LHCN-M2 (cell line): Measurements from ENCODE around the gene ATXN7L2. TPM values are rescaled to one million over a fixed set of nuclear protein-coding genes. Genes with fewer than 3 reads are reported as not detected.
"Not testable (repeated sequence)": the region's sequence is repeated elsewhere in the genome, so short reads cannot be mapped to it uniquely, and the experiment has no call there.

ENCODE experiments used
- DNase-seq: peaks from one replicate; pipeline ENCODE4 v3.0.0-alpha.2; 2012; ENCODE audit warnings: low read depth
- polyA plus RNA-seq: library from polyadenylated mRNA; unstranded; fragments of >200 nt; gene quantifications from one replicate; pipeline ENCODE4 v1.2.1, GENCODE V29; 2012; ENCODE audit warnings: missing spikeins
- total RNA-seq: library from RNA; depleted of rRNA; stranded (reverse); fragments of >200 nt; gene quantifications from 2 replicates; pipeline ENCODE4 v1.2.3, GENCODE V29; 2014; rRNA removed

The ATXN7L2 gene, protein sequence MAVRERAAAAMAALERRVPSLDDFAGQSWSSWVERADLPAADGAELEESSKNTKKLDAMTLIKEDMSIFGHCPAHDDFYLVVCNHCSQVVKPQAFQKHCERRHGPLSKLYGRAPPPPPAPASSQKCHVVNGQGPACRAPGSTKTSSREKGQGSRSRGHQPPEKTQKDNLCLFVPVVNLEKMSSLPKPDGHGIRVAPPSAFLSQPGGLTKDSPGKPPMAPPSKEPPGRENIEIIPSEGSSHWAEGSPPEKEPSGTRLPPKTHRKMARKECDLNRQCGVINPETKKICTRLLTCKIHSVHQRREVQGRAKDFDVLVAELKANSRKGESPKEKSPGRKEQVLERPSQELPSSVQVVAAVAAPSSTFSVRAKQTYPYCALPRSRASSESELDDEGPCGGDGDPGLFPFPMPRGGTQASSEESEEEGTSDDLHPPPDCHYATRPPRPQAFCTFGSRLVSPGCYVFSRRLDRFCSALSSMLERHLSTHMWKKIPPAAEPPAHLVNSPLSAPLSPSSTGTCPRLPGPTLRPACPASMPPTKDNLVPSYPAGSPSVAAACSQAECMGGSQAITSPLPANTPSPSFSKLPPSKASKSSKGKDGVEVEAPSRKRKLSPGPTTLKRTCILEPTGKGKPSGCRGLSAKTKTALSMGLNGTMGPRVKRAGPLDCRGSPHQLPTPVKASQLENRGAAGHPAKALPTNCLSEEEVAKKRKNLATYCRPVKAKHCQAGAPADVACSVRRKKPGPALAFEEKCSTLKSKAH
- 6.2 and 6.4 TPM in 2 replicates for total RNA-seq
- 2.4 TPM for polyA plus RNA-seq

- peak; percentile 86 for DNase-seq
Observed at GRCh38 chr1:109483672-109484518, at the start of gene ATXN7L2. Gene ATXN7L2 (plus strand): TSS chr1:109483905. CDS start chr1:109483954, 49 bp downstream.

DNA sequence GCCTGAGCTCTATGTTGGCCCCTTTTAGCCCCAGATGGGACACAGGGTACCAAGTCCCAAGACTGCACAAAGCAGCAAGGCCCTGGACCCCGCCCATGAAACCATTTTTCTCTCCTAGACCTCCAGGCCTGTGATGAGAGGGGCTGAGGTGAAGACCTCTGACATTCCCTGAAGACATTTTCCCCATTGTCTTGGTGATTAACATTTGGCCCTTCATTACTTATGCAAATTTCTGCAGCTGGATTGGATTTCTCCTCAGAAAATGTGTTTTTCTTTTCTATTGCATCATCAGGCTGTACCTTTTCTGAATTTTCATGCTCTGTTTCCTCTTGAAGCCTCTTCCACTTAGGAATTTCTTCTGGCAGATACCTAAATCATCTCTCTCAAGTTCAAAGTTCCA lies 49.2 kb upstream of the ATXN7L2 start:
- no peak for DNase-seq

- peak; percentile 96 for DNase-seq
Observed at GRCh38 chr1:109438798-109439297, 44.9 kb upstream of the ATXN7L2 start.

DNA sequence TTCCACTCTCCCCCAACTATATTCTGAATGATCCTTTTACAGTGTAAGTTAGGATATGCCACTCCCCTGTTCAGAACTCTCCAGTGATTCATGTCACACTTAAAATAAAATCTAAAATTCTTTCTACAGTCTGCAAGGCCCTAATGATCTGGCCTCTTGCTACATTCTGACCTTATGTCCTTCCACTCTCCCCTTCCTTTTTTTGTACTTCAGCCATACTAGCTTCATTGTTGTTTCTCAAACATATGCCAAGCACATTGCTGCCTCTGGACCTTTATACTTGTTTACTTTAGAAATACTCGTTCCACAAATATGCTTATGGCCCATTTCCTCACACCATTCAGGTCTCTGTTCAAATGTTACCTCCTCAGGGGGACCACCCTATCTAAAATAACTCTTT lies 42.6 kb upstream of the ATXN7L2 start:
- peak; percentile 48 for DNase-seq

- DNase-seq: no peak
Observed at GRCh38 chr1:109443476-109443875, 40.2 kb upstream of the ATXN7L2 start.

DNA sequence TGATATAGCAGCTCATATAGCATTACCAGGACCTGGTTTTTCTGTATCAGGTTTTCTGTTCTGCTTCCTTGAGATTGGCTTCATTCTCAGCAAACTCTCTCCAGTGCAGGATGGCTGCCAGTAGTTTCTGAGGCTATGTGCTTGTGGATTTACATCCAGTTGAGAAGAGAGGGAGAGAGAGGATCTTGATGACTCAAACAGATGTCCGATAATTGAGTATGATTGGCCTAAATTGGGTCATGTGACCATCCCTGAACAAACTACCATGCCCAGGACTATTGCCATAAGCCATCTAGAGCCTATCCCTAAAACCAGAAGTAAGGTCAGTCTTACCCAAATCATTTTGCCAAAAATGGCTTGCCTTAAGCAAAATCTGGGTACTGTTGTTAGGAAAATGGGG lies 39.4 kb upstream of the ATXN7L2 start:
- DNase-seq: no peak

DNA sequence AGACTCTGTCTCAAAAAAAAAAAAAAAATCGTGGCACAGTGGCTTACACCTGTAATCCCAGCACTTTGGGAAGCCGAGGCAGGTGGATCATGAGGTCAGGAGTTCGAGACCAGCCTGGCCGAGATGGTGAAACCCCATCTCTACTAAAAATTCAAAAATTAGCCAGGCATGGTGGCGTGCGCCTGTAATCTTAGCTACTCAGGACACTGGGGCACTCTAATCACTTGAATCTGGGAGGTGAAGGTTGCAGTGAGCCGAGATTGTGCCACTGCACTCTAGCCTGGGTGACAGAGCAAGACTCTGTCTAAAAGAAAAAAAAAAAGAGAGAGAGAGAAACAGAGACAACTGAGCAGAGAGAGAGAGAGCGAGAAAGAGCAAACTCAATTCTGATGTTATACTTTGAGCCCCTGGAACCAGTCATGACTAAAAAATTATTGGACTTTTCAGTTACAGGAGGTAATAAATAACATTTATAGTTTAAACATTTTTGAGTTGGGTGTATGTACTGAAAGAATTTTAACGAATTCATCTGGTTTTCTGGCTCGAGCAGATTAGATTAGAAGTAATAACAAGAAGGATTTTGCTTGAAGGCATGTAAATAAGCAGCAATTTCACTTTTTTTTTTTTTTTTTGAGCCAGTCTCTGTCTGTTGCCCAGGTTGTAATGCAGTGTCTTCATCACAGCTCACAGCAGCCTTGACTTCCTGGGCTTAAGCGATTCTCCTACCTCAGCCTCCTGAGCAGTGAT lies 37.6 kb upstream of the ATXN7L2 start:
- DNase-seq: not testable (repeated sequence)

- DNase-seq: no peak
Observed at GRCh38 chr1:109447524-109447923, 36.2 kb upstream of the ATXN7L2 start.

GRCh38 chr1:109454497-109455133 lies 29.1 kb upstream of the ATXN7L2 start:
- DNase-seq: no peak

DNA sequence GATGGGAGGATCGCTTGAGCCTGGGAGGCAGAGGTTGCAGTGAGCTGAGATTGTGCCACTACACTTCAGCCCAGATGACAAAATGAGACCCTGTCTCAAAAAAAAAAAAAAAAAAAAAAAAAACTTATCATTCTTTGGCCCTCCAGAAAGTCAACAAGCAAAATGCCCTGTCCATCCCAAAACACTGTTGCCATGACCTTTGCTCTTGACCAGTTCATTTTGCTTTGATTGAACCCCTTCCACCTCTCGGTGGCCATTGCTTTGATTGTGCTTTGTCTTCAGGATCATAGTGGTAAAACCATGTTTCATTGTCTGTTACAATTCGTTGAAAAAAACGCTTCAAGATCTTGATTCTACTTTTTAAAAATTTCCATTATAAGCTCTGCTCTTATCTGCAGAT lies 25.9 kb upstream of the ATXN7L2 start:
- DNase-seq: no peak

DNA sequence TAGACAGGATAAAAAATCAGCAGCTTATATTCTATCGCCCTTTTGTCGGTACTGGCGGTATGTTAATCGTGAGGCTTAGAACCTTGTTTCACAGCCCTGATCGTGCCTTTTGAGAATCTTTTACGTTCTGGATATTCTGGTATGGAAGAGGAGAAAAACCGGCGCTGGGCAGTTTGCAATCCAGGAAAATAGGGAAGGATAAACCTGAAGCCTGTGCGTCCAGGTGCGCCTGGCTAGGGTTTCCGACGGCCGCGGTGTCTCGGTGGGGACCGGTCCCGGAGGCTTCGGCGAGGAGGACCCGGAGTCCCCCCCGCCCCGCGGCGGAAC lies 17.6 kb upstream of the ATXN7L2 start:
- no peak for DNase-seq

DNA sequence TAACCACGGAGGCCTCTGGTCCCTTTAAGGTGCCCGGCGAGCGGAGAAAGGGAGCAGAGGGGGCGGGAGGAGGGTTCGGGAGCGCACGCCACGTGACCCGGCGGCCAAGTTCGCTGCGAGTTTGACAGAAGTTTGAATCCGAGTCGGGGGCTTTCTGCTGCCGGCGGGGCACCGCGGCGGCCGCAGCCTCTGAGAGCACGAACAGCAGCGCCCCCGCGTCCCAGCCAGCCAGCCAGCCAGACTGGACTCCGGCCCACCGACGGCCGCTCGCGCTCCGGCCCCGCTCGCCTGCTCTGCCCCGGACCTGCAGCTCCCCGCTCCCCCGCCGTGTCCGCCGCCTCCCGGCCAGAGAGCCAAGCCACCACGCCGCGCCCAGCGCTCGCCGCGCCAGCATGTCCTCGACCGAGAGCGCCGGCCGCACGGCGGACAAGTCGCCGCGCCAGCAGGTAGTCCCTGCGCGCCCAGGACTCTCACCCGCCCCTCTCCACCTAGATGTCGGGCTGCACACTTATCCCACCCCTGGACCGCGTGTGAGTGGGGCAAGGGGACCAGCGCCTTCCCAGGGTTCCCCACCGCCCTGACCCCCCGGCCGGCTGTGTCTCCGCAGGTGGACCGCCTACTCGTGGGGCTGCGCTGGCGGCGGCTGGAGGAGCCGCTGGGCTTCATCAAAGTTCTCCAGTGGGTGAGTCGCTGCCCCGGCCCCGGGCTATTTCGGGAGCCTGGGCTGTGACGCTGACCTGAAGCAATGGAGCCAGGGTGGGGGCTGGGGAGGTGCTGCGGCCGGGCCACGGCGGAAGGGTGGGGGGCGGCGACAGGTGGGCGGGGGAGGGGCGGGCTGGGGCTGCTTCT lies 17.0 kb upstream of the ATXN7L2 start, which contains the start of gene SYPL2:
Gene SYPL2 (plus strand): TSS at position 95 of the 849 bp plus-strand sequence. CDS start 298 bp downstream, at position 393.
- no peak for DNase-seq

- DNase-seq: no peak
Observed at GRCh38 chr1:109467301-109467777, 16.4 kb upstream of the ATXN7L2 start.

GRCh38 chr1:109468061-109468460 lies 15.6 kb upstream of the ATXN7L2 start:
- DNase-seq: no peak

DNA sequence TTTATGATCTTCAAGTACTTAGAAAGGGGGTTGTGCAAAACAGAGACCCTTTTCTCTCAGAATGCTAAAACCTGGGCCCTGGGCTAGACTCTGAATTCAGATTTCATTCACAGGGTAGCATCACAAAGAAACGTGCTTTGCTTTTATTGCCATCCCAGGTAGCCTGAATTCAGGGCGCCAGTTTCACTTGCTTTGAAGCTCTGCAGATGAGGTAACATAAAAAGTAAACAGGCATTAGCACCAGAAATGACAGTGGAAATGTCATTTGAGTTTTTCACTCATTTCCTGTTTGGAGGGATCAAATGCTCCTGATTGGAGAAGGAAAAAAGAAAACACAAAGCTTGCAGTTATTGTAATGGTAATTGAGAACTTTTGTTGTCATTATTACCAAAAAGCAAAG lies 14.8 kb upstream of the ATXN7L2 start:
- DNase-seq: no peak

GRCh38 chr1:109470245-109470644 lies 13.5 kb upstream of the ATXN7L2 start:
- no peak for DNase-seq

- no peak for DNase-seq
Observed at GRCh38 chr1:109472779-109473178, 10.9 kb upstream of the ATXN7L2 start.

GRCh38 chr1:109473284-109474057 lies 10.2 kb upstream of the ATXN7L2 start:
- not testable (repeated sequence) for DNase-seq
